ENCODE data around the gene UNC45B. TPM values are rescaled to one million over a fixed set of nuclear protein-coding genes. Genes with fewer than 3 reads are reported as not detected.
"Not testable (repeated sequence)": the region's sequence is repeated elsewhere in the genome, so short reads cannot be mapped to it uniquely, and the experiment has no call there.

The UNC45B gene
- total RNA-seq, 1 experiment from 2014 or later, result not detected

GRCh38 chr17:35101725-35102124 lies 45.9 kb upstream of the UNC45B start:
- Histone ChIP-seq H3K9me3 (no peaks in the 10 kb centered on the region), H3K4me3 (ENCODE audit: low read depth, low read length) (no peak overlapping the region), H3K4me1 (no peaks in the 10 kb centered on the region), H3K27me3 (replicated peaks; ENCODE audit: control insufficient read depth, insufficient read depth, low read length) (no peaks in the 10 kb centered on the region), H3K36me3 (ENCODE audit: control insufficient read depth, insufficient read depth, low read length) (no peaks in the 10 kb centered on the region)
- no TSS peak for BruUV-seq (replicated peaks)
- no peak for TF ChIP-seq CTCF (IDR thresholded peaks at IDR 0.05; ENCODE audit: insufficient read depth in 1 of 2, low read depth in 1 of 2, low read length in 1 of 2, severe bottlenecking in 1 of 2, unreplicated experiment in 1 of 2)
- ChIA-PET CTCF (no interaction called here), POLR2A (no interaction called here)
- intact Hi-C loops (cut with micrococcal nuclease; ENCODE audit: unreplicated experiment), result no loop called here
- Mint-ChIP-seq H3K27ac (ENCODE audit: unreplicated experiment) (no peak overlapping the region), H3K4me1 (ENCODE audit: low read depth, unreplicated experiment) (no peaks in the 10 kb centered on the region), H3K9me3 (ENCODE audit: unreplicated experiment) (no peaks in the 10 kb centered on the region), H3K4me3 (ENCODE audit: unreplicated experiment) (no peak overlapping the region), H3K36me3 (ENCODE audit: insufficient read depth, unreplicated experiment) (peaks cover 24% of the 10 kb centered on the region), H3K27me3 (ENCODE audit: insufficient read depth, unreplicated experiment) (no peaks in the 10 kb centered on the region)
- DNase-seq, result no peak

- intact Hi-C loops (cut with micrococcal nuclease; ENCODE audit: unreplicated experiment), result no loop called here
- Histone ChIP-seq H3K4me1 (no peaks in the 10 kb centered on the region), H3K36me3 (ENCODE audit: control insufficient read depth, insufficient read depth, low read length) (no peaks in the 10 kb centered on the region), H3K4me3 (ENCODE audit: low read depth, low read length) (no peak overlapping the region), H3K9me3 (no peaks in the 10 kb centered on the region), H3K27me3 (replicated peaks; ENCODE audit: control insufficient read depth, insufficient read depth, low read length) (no peaks in the 10 kb centered on the region)
- no peak for DNase-seq
- Mint-ChIP-seq H3K27ac (ENCODE audit: unreplicated experiment) (no peak overlapping the region), H3K27me3 (ENCODE audit: insufficient read depth, unreplicated experiment) (no peaks in the 10 kb centered on the region), H3K9me3 (ENCODE audit: unreplicated experiment) (no peaks in the 10 kb centered on the region), H3K4me1 (ENCODE audit: low read depth, unreplicated experiment) (no peaks in the 10 kb centered on the region), H3K36me3 (ENCODE audit: insufficient read depth, unreplicated experiment) (peaks cover 24% of the 10 kb centered on the region), H3K4me3 (ENCODE audit: unreplicated experiment) (no peak overlapping the region)
- no TSS peak for BruUV-seq (replicated peaks)
- CTCF ChIA-PET, result no interaction called here
- POLR2A ChIA-PET, result no interaction called here
- no peak for TF ChIP-seq CTCF (IDR thresholded peaks at IDR 0.05; ENCODE audit: insufficient read depth in 1 of 2, low read depth in 1 of 2, low read length in 1 of 2, severe bottlenecking in 1 of 2, unreplicated experiment in 1 of 2)
Measured at GRCh38 chr17:35103271-35103670, 44.3 kb upstream of the UNC45B start.

GRCh38 chr17:35104844-35105450 lies 42.7 kb upstream of the UNC45B start:
- Histone ChIP-seq H3K36me3 (ENCODE audit: control insufficient read depth, insufficient read depth, low read length) (no peaks in the 10 kb centered on the region), H3K9me3 (no peaks in the 10 kb centered on the region), H3K4me3 (ENCODE audit: low read depth, low read length) (no peak overlapping the region), H3K27me3 (replicated peaks; ENCODE audit: control insufficient read depth, insufficient read depth, low read length) (no peaks in the 10 kb centered on the region), H3K4me1 (no peaks in the 10 kb centered on the region)
- Mint-ChIP-seq H3K36me3 (ENCODE audit: insufficient read depth, unreplicated experiment) (peaks cover 31% of the 10 kb centered on the region), H3K4me1 (ENCODE audit: low read depth, unreplicated experiment) (no peaks in the 10 kb centered on the region), H3K9me3 (ENCODE audit: unreplicated experiment) (no peaks in the 10 kb centered on the region), H3K27me3 (ENCODE audit: insufficient read depth, unreplicated experiment) (no peaks in the 10 kb centered on the region), H3K4me3 (ENCODE audit: unreplicated experiment) (no peak overlapping the region), H3K27ac (ENCODE audit: unreplicated experiment) (no peak overlapping the region)
- ChIA-PET POLR2A (no interaction called here), CTCF (no interaction called here)
- no TSS peak for BruUV-seq (replicated peaks)
- DNase-seq, result peak in 1 of 2 experiments; percentile 7
- no peak for TF ChIP-seq CTCF (IDR thresholded peaks at IDR 0.05; ENCODE audit: insufficient read depth in 1 of 2, low read depth in 1 of 2, low read length in 1 of 2, severe bottlenecking in 1 of 2, unreplicated experiment in 1 of 2)
- intact Hi-C loops (cut with micrococcal nuclease; ENCODE audit: unreplicated experiment), result no loop called here

- H3K27me3 ChIP-seq (replicated peaks; ENCODE audit: control insufficient read depth, insufficient read depth, low read length); H3K9me3 ChIP-seq; H3K4me3 ChIP-seq (ENCODE audit: low read depth, low read length); H3K4me3 Mint-ChIP-seq (ENCODE audit: unreplicated experiment); H3K27ac Mint-ChIP-seq (ENCODE audit: unreplicated experiment); DNase-seq; H3K9me3 Mint-ChIP-seq (ENCODE audit: unreplicated experiment); CTCF ChIA-PET; POLR2A ChIA-PET; BruUV-seq (replicated peaks); H3K27me3 Mint-ChIP-seq (ENCODE audit: insufficient read depth, unreplicated experiment); H3K36me3 ChIP-seq (ENCODE audit: control insufficient read depth, insufficient read depth, low read length); intact Hi-C loops (cut with micrococcal nuclease; ENCODE audit: unreplicated experiment); H3K4me1 Mint-ChIP-seq (ENCODE audit: low read depth, unreplicated experiment); H3K4me1 ChIP-seq: not testable (repeated sequence)
- peaks cover 26% of the 10 kb centered on the region for H3K36me3 Mint-ChIP-seq (ENCODE audit: insufficient read depth, unreplicated experiment)
Measured at GRCh38 chr17:35110791-35111190, 36.8 kb upstream of the UNC45B start.

Data from Caco-2 (cell line).